Peyer's patch (tissue), 4 donors: Measurements from ENCODE around the gene CNTN4.

Source experiments
- POLR2A ChIP-seq, 2 donors: fragments of 450-650 bp; IDR thresholded peaks; one replicate each; pipeline ENCODE4 v1.5.1; 2017; ENCODE audit warnings: antibody characterized with exemption in 2 of 2, mild to moderate bottlenecking in 2 of 2, moderate library complexity in 2 of 2
- TF ChIP-seq, protein P1 (sequence below), 6 experiments: fragments of 450-650 bp in 4 of 6; fragments of 200-600 bp in 2 of 6; sonication (generic) in 1 of 6; IDR thresholded peaks; one replicate each; pipeline ENCODE4 v1.5.1; 2017 to 2019; ENCODE audit warnings: antibody characterized with exemption in 6 of 6, mild to moderate bottlenecking in 3 of 6, moderate library complexity in 1 of 6

DNA sequence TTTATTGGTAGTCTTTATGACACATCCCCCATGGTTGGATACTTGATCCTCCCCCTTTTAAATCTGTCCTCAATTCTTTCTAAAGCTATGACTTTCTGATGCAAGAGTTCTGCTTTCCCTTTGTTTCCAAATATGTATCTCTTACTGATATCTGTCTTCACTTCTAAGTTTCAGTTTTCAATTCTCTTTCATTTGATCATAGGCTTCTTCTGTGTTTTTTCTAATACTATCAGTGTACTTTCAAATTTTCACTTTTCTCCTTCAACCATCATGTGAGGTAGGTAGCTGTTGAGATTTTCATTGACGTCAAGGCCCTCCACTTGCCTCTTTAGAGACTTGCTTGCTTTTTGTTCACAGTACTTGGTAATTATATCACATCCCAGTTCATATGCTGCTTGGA is 436.5 kb downstream of the CNTN4 start:
- TF ChIP-seq, protein P1, sequence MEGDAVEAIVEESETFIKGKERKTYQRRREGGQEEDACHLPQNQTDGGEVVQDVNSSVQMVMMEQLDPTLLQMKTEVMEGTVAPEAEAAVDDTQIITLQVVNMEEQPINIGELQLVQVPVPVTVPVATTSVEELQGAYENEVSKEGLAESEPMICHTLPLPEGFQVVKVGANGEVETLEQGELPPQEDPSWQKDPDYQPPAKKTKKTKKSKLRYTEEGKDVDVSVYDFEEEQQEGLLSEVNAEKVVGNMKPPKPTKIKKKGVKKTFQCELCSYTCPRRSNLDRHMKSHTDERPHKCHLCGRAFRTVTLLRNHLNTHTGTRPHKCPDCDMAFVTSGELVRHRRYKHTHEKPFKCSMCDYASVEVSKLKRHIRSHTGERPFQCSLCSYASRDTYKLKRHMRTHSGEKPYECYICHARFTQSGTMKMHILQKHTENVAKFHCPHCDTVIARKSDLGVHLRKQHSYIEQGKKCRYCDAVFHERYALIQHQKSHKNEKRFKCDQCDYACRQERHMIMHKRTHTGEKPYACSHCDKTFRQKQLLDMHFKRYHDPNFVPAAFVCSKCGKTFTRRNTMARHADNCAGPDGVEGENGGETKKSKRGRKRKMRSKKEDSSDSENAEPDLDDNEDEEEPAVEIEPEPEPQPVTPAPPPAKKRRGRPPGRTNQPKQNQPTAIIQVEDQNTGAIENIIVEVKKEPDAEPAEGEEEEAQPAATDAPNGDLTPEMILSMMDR (IDR thresholded peaks at IDR 0.05) = no peak
- TF ChIP-seq POLR2A (IDR thresholded peaks at IDR 0.05) = no peak
